Neuron (in vitro differentiated cells): ENCODE data around the gene COL23A1.

Experiments
- H2AFZ ChIP-seq: one replicate; pipeline ENCODE4 v1.6.1; 2013; ENCODE audit warnings: low read depth, mild to moderate bottlenecking, inconsistent platforms, low read length, moderate library complexity
- H3K27me3 ChIP-seq: one replicate; pipeline ENCODE4 v1.6.1; 2013; ENCODE audit warnings: low read length; ENCODE audit not compliant: insufficient read depth
- H3K36me3 ChIP-seq: one replicate; pipeline ENCODE4 v1.6.1; 2013; ENCODE audit warnings: low read length; ENCODE audit not compliant: insufficient read depth
- H3K4me1 ChIP-seq: one replicate; pipeline ENCODE4 v1.6.1; 2013; ENCODE audit warnings: low read length; ENCODE audit not compliant: insufficient read depth
- H3K4me3 ChIP-seq: 2 replicates; pipeline ENCODE4 v1.5.1; 2013; ENCODE audit warnings: mild to moderate bottlenecking, low read length, moderate library complexity
- H3K9me3 ChIP-seq: one replicate; pipeline ENCODE4 v1.6.1; 2013; ENCODE audit warnings: low read length

Gene COL23A1

DNA sequence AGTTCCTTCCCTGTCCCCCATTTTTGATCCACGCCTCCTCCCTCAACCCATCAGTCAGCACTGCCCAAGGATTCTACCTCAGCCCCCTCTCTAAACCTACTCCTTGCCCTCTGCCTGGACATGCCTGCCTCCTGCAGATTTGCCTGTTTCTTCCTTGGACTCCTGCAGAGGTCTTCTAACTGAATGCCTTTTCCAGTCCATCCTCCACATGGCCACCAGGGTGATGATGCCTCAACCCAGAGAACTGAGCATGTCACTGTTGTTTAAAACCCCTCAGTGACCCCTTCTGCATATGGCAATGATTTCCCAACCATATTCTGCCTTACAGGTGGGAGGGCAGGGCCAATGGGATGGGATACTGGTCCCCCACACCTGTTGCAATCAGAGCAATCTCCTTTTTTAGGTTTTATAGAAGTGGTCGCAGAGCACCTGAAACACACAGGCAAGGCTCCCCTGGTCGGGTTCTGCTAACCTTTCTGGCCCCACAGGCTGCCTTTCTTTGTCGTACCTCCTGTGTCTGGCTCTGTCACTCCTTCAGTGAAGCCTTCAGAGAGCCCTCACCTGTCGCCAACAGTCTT lies 366.9 kb downstream of the COL23A1 start:
- Histone ChIP-seq H3K4me1 (no peaks in the 10 kb centered on the region), H3K36me3 (peaks cover 35% of the 10 kb centered on the region), H2AFZ (no peak overlapping the region), H3K4me3 (no peak overlapping the region), H3K9me3 (peaks cover 6% of the 10 kb centered on the region), H3K27me3 (no peaks in the 10 kb centered on the region)

DNA sequence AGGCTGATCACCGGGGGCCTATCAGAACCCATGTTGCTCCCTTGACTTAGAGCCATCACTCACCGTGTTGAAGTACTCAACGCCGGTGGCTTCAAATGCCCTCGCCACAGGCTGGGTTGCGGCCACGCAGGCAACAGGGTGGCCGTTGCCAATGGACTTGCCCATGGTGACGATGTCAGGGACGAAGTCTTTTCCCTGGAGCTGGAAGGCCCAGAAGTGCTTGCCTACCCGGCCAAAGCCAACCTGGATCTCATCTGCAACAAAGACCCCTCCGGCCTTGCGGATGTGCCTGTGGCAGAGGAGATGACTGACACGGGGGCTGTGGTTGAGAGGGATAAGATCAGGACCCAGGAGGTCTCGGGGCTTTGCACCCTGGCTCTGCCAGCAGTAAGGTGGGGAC lies 367.9 kb downstream of the COL23A1 start:
- Histone ChIP-seq H3K4me1 (no peaks in the 10 kb centered on the region), H2AFZ (no peak overlapping the region), H3K4me3 (no peak overlapping the region), H3K9me3 (peaks cover 2% of the 10 kb centered on the region), H3K27me3 (no peaks in the 10 kb centered on the region), H3K36me3 (peaks cover 28% of the 10 kb centered on the region)

DNA sequence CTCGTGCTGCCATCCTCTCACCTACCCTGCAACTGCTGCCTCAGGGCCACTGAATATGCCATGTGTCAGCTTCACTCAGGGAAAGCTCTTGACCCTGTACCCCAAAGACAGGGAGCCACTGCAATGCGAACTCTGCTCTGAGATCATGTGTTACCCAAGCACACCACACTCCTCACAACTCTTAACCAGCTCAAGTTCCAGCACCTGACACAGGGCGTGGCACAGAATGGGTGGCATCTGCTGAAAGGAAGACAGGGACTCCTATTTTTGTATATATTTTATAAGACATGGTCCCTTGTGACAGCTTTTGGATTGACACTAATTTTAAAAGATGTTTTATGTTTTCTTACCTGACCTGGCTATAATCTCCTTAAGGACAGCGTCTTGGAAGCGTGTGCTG lies 368.3 kb downstream of the COL23A1 start:
- Histone ChIP-seq H2AFZ (no peak overlapping the region), H3K4me3 (no peak overlapping the region), H3K27me3 (no peaks in the 10 kb centered on the region), H3K36me3 (peaks cover 26% of the 10 kb centered on the region), H3K4me1 (no peaks in the 10 kb centered on the region), H3K9me3 (peaks cover 2% of the 10 kb centered on the region)

DNA sequence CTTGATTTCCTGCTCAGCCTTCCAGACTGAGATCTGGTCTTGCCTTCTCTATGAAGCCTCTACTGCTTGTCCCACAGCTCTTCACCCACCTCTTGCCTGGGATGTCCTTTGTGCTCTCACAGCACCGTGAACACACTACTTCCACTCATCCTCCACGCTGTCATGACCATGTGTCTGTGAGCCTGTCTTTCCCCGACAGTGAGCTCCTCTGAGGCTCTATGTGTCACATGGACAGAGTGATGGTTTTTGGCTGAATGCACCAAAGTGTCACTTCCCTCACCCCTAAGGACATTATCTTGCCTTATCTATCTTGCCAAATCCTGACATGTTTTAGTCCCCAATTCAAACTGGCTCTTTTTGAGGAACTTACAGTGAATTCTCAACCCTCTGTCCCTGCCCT lies 368.9 kb downstream of the COL23A1 start:
- peaks cover 28% of the 10 kb centered on the region for H3K36me3 ChIP-seq
- H3K4me1 ChIP-seq, result no peaks in the 10 kb centered on the region
- H3K4me3 ChIP-seq, result no peak overlapping the region
- no peaks in the 10 kb centered on the region for H3K27me3 ChIP-seq
- no peak overlapping the region for H2AFZ ChIP-seq
- peaks cover 2% of the 10 kb centered on the region for H3K9me3 ChIP-seq

DNA sequence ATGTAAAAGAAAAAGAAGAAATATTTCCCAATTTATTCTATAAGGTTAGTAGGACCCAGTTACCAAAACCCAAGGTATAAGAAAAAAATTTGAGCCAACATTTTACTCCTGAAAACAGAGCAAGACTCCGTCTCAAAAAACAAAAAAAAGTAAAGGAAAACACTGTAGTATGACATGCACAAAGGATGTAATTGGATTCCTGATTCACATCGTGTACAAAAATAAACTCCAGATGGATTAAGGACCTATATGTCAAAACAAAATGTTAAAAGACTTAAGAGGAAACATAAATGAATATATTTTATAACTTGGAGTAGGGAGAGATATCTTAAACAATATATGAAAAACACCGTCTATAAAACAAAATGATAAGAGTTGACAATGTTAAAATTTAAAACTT lies 371.4 kb downstream of the COL23A1 start:
- Histone ChIP-seq H3K4me1 (no peaks in the 10 kb centered on the region), H2AFZ (no peak overlapping the region), H3K4me3 (no peak overlapping the region), H3K27me3 (no peaks in the 10 kb centered on the region), H3K9me3 (no peaks in the 10 kb centered on the region), H3K36me3 (peaks cover 46% of the 10 kb centered on the region)

DNA sequence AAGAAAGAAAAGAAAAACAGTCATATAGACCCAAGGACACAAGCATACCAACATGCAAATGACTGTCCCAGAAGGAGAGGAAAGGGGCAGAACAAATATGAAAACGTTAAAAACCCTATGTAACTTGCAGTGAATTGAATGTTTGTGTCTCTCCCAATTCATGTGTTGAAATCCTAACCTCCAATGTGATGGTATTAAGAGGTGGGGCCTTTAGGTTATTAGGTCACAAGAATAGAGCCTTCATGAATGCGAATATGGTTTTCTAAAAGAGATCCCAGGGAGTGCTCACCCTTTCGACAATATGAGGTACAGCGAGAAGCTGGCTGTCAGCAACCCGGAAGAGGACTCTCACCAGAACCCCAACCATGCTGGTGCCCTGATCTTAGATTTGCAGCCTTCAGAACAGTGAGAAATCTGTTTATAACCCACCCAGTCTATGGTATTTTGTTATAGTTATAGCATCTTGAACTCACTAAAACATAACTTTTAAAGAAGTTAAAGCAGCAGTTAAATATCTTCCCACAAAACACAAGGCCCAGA lies 371.9 kb downstream of the COL23A1 start:
- H3K4me3 ChIP-seq, result no peak overlapping the region
- no peaks in the 10 kb centered on the region for H3K9me3 ChIP-seq
- peaks cover 51% of the 10 kb centered on the region for H3K36me3 ChIP-seq
- no peaks in the 10 kb centered on the region for H3K4me1 ChIP-seq
- H3K27me3 ChIP-seq, result no peaks in the 10 kb centered on the region
- H2AFZ ChIP-seq, result no peak overlapping the region

DNA sequence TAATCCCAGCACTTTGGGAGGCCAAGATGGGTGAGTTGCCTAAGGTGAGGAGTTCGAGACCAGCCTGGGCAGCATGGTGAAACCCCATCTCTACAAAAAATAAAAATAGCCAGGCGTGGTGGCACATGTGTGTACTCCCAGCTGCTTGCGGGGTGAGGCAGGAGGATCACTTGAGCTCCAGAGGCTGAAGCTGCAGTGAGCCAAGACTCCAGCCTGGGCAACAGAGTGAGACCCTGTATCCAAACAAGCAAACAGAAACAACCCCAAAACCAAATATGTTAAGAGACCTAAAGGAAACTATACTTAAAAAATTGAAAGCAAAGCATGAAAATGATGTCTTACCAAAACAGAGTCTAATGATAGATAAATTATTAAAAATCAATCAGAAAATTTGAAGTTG lies 373.4 kb downstream of the COL23A1 start:
- no peak overlapping the region for H3K4me3 ChIP-seq
- H3K27me3 ChIP-seq, result no peaks in the 10 kb centered on the region
- peaks cover 67% of the 10 kb centered on the region for H3K36me3 ChIP-seq
- no peaks in the 10 kb centered on the region for H3K4me1 ChIP-seq
- H2AFZ ChIP-seq, result no peak overlapping the region
- no peaks in the 10 kb centered on the region for H3K9me3 ChIP-seq

DNA sequence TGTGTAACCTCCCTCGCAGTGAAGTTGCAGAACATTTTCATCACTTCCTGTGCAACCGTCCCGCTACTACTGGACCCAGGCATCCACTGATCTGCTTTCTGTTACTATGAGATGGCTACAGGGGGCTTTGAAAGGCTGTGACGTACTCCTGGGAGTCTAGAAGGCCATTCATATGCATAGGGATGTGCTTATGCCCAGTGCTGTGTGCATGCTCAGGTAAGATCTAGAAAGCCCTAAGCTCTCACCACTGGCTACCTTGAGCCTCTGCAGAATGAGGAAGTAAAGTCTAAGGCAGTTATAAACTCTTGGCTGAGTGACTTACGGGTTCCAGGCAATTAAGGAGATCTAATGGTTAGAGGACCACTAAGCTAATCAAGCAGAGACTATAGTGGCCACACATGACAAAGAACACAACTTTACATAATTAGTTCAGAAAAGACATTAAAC lies 374.1 kb downstream of the COL23A1 start:
- H2AFZ ChIP-seq, result no peak overlapping the region
- no peaks in the 10 kb centered on the region for H3K4me1 ChIP-seq
- no peak overlapping the region for H3K4me3 ChIP-seq
- peaks cover 69% of the 10 kb centered on the region for H3K36me3 ChIP-seq
- no peaks in the 10 kb centered on the region for H3K27me3 ChIP-seq
- H3K9me3 ChIP-seq, result no peaks in the 10 kb centered on the region

DNA sequence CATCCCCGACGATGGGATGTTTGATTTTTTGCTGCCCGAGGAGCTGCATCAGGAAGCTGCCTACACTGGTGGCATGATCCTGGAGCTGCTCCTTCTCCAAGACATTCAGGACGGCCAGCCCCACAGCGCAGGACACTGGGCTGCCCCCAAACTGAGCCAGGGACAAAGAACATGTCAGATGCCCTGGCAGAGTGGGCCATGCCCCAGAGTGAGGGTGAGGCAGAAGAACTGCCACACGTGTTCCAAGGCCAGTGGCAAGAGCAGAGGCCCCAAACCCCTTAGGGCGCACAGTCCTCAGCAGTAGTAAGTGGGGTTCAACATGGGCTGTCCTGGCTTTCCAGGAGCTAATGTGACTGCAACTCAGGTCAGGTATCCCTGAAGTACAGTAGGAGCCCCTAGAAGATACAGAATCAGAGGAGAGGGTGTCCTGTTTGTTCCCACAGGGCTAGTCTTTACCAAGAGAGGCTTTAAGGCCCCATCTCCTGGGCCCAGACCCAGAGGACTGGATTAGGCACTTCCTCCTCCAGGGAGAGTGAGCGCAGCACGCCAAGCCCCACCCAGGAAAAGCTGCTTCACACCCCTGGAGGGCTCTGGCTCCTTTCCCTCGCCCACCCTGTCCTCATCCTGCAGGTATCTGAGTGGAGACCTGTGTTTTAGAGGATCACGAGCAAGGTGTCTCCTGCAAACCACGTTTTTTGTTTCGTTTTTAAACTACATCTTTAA lies 374.8 kb downstream of the COL23A1 start:
- Histone ChIP-seq H3K4me3 (no peak overlapping the region), H3K36me3 (peaks cover 72% of the 10 kb centered on the region), H3K27me3 (no peaks in the 10 kb centered on the region), H2AFZ (no peak overlapping the region), H3K4me1 (no peaks in the 10 kb centered on the region), H3K9me3 (no peaks in the 10 kb centered on the region)

DNA sequence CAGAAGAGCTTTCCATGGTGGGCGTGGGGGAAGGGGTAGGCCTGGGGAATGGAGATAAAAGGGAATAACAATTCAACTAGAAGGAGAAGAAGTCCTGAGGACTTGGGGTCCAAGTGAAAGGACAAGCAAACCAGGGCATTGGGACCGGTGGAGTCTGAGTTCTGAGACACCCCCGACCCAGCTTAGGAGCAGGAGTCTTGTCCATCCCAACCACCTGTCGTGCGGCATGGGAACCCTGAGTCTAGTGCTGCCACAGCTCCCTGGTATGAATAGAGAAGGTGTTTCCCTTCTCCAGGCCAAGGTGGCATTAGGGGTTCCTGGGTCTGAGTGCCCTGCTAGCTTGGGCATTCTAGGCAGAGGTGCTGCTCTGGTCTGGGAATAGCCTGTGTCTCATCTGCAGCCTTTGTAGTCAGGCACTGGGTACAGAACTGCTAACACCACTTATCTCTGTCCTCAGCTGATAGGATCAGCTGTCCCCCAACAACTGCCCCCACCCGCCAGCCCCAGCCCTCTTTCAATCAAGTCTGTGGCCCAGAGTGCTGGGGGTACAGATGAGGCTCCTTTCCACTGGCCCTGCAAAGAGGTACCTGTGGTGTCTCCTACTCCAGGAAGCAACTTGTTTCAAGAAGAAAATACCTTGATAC lies 375.9 kb downstream of the COL23A1 start:
- Histone ChIP-seq H3K4me1 (no peaks in the 10 kb centered on the region), H2AFZ (no peak overlapping the region), H3K9me3 (no peaks in the 10 kb centered on the region), H3K4me3 (no peak overlapping the region), H3K27me3 (no peaks in the 10 kb centered on the region), H3K36me3 (peaks cover 82% of the 10 kb centered on the region)

DNA sequence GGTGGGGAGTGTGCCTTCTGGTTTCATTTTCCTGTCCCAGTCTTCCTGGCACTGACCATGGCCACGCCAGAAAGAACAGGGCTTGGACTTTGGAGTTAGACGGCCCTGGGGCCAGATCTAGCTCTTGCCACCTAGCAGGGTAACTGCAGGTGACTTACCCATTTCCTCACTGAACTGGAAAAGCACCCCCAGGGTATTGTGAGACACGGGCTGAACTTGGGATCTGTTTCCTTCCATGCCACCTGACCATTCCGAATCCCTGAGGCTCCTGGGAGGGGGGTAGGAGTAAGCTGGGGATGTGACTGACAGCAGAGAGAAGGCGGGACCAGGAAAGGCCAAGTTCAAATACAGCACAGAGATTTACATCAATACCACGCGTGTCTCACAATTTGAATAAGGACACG lies 376.4 kb downstream of the COL23A1 start:
- Histone ChIP-seq H3K4me1 (no peaks in the 10 kb centered on the region), H2AFZ (no peak overlapping the region), H3K36me3 (peaks cover 85% of the 10 kb centered on the region), H3K9me3 (no peaks in the 10 kb centered on the region), H3K4me3 (no peak overlapping the region), H3K27me3 (no peaks in the 10 kb centered on the region)

DNA sequence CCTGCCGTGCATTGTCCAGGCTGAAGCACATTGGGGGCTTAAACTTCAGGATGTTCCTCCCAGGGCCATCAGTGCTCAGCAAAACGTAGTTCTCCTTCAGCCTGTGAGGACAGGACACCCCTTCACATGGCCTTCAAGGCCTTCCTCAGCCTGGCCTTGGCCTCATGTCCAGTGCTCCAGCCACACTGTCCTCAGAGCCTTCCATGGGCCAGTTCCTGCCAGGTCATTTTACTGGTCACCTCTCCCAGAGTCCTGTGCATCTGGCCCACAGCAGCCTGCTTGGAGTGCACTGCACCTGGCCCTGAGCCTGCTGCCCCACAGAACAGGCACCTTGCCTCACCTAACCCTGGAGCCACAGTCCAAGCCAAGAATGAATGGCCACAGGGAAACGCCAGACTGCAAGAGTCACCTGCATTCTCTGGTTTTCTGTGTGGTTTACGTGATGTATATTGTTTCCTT lies 377.2 kb downstream of the COL23A1 start:
- Histone ChIP-seq H2AFZ (no peak overlapping the region), H3K9me3 (no peaks in the 10 kb centered on the region), H3K4me3 (no peak overlapping the region), H3K36me3 (peaks cover 89% of the 10 kb centered on the region), H3K4me1 (no peaks in the 10 kb centered on the region), H3K27me3 (no peaks in the 10 kb centered on the region)

DNA sequence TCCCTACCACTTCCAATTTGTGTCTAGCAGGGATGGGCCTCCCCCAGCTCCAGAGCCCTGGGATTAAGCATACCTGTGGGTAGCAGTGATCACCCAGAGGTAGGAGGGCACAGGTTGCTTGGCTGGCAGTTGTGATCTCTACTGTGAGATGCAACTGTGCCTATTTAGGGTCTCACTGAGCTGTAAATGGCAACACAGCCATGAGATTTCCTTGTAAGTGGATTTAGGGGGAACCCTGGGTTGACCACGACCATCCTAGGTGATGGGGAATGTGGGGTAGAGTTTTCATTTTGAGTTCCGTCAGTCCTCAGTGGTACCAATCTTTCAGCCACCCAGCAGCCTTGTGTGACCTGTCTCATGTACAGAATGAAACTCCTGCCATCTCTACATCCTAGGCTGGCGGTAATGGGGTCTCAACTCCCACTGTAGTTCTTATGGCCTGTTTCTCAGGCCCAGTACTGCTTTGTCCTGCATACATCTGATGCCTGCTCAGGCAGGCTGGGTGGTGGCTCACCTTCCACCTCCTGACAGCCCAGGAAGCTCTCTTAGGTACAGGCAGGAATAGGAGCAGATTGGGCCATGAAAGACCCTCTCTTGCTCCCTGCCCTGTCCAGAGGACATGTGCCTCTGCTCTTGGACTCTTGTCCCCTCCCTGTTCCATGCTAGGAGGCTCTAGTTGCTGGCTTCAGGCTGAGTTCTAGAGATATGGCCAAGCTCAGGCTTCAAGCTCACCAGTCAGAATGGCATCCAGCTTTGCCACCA lies 377.8 kb downstream of the COL23A1 start:
- no peak overlapping the region for H3K4me3 ChIP-seq

More for the DNA sequence above, 377.8 kb downstream of the COL23A1 start:
- Histone ChIP-seq H2AFZ (no peak overlapping the region), H3K27me3 (no peaks in the 10 kb centered on the region), H3K9me3 (no peaks in the 10 kb centered on the region), H3K4me1 (peaks cover 4% of the 10 kb centered on the region), H3K36me3 (peaks cover 95% of the 10 kb centered on the region)
